Activated gamma-delta T cell (primary cell): ENCODE results near the gene TUT7.
"Not testable (repeated sequence)": the region's sequence is repeated elsewhere in the genome, so short reads cannot be mapped to it uniquely, and the experiment has no call there.

Experiments
- DNase-seq: peaks from one replicate; lab custom pipeline; 2025; lab: John Stamatoyannopoulos, UW

Gene TUT7

DNA sequence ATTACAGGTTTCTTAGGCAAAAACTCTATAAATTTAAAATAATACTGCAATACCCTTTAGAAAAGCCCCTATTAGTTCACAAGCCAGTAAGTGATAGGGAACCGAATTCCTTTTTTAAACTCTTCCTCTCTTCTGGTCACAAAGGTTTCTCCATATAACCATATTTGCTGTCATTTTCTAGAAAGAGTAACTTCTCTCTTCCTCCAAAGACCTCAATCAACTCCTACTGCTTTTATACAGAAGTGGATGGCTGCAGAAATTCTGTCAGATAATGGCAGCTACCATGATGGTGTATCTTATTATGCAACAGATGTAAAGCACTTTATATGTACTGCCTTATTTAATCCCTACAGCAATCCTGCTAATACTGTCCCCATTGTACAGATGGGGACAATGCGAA lies 6.2 kb downstream of the TUT7 start:
- no peak for DNase-seq

- DNase-seq: no peak
Observed at GRCh38 chr9:86344818-86345217, 9.4 kb downstream of the TUT7 start.

- no peak for DNase-seq
Observed at GRCh38 chr9:86342269-86342668, 11.9 kb downstream of the TUT7 start.

GRCh38 chr9:86341007-86341491 lies 13.2 kb downstream of the TUT7 start:
- DNase-seq: no peak

GRCh38 chr9:86340356-86341006 lies 13.7 kb downstream of the TUT7 start:
- DNase-seq: no peak

GRCh38 chr9:86337469-86338108 lies 16.6 kb downstream of the TUT7 start:
- no peak for DNase-seq

DNA sequence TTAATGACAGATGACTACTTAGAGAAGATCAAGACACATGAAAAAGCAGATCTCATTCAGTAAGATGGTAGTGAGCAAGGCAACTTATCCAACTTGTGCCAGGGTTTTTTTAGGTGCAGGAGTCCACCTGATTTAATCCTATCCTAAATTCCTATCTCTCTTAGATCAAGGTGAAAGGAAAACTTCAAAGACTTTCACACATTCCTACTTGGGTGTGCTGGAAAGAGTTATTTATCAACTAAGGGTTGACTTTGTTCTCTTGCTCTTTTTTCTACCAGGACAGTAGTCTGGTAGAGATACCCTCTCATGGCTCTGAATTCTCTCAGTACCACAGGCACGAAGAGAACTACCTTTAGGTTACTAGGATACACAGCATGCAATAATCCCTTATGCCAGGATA lies 18.2 kb downstream of the TUT7 start:
- DNase-seq: no peak

DNA sequence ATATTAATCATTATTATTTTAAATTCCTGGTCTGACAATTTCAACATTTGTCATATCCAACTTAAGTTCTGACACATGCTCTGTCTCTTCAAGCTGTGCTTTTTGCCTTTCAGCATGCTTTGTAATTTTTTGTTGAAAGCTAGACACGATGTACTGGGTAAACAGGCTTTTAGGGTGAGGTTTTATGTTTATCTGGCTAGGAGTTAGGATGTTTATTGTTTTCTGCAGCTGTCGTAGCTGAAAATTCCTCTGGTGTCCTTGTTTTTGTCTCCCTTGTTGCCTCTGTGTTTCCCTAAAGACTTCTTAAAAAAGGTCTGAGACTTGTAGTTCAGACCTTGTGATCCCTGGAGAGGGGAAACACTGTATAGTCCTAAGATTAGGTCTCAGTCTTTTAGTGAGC lies 20.6 kb downstream of the TUT7 start:
- DNase-seq: no peak

DNA sequence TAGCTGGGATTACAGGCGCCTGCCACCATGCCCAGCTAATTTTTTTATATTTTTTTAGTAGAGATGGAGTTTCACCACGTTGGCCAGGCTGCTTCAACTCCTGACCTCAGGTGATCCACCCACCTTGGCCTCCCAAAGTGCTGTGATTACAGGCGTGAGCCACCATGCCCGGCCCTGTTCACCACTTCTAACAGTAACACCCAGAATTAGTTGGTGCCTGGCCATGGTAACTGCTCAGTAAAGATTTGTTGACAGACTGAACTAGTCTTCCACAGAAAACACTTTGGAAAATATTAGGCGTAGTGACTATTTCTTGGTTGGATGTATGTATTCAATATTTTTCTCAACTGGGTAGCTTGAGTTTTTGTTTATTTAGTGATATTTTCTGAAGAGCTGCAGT lies 24.0 kb downstream of the TUT7 start:
- DNase-seq: no peak

GRCh38 chr9:86329649-86330048 lies 24.6 kb downstream of the TUT7 start:
- DNase-seq: no peak

DNA sequence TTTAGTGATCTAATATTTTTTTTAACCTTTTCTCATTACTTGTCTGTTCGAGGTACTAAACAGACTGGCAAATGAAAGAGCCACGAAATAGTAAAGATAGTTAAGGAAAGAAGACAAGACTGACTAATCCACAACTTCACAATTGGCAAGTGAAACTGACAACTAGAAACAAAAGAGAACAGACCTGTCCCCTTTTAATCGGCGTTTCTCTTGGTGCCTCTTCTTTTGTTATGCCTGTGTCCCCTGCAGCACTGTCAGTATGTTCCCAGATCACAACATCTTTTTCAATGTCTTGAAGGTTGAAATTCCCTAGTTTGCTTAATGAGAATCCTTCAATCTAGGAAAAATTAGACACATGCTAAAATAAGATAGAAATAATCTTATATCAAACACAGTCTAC lies 26.1 kb downstream of the TUT7 start:
- DNase-seq: no peak

DNA sequence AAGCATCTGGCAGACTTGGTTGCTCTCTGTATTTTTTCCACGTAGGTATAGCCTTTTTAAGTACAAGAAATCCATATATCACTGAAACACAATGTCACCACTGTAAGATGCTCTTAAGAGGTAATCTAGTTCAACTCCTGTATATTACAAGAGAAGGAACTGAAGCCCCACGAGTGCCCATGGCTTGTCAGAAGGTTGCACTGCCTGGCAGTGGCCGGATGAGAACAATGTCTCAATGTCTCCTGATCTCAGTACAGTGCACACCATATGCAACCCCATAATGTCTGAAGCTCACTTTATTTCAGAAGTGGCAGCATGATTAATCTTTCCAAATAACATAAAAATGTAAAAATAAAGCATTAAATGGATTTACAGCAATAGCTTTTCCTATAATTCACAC lies 27.7 kb downstream of the TUT7 start:
- DNase-seq: no peak

GRCh38 chr9:86324901-86325300 lies 29.3 kb downstream of the TUT7 start:
- DNase-seq: no peak

DNA sequence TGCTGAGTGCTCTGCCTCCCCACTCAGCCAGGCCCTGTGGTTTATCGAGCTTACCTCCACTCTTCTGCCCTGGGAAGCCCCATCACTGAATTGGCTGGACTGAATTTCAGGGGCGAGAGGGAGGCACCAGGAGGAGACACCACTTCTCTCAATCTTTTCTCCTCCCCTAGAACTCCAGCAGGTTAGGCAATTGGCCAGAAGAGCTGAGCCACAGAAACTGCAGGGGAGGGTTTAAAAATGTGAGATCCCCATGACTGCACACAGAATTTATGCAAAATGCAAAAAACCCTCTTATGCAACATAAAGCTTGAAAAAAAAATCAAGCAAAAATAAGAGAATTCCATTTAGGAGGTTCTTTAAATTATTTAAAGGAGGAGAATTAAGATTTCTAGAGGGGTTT lies 29.9 kb downstream of the TUT7 start:
- DNase-seq: no peak

GRCh38 chr9:86322973-86323644 lies 31.1 kb downstream of the TUT7 start:
- DNase-seq: no peak

GRCh38 chr9:86321373-86321772 lies 32.8 kb downstream of the TUT7 start:
- DNase-seq: no peak

DNA sequence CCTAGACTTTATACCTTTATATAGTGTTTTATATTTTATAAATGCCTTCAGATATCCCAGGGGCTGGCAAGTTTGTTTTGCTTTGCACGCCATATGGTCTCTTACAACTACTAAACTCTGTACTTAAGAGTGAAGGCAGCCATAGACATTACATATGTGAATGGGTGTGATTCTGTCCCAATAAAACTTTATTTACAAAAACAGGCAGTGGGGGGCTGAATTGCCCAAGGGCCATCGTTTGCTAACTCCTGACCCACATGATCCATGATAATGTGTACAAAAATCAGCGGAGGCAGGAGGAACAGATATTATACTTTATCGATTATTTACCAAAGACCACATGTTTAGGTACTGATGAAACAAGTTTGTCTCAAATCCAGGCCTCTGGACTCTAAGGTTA lies 36.0 kb downstream of the TUT7 start:
- DNase-seq: no peak

DNA sequence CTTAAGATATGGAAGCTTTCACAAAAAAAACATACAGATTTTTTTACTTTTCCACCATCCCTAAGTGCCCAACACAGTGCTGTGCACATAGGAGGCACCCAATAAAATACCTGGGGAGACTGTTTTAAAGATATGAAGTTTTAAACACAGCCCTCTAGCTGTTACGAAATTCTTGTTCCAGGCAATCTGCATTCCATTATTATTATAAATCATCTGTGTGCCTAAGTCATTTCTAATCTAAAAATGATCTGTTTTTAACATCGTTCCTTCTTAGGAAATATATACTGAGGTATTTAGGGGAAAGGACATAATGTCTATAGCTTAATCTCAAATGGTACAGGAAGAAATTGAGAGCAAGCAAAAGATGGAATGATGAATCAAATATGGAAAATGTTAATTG lies 39.1 kb downstream of the TUT7 start:
- no peak for DNase-seq

GRCh38 chr9:86312959-86313358 lies 41.3 kb downstream of the TUT7 start:
- not testable (repeated sequence) for DNase-seq

GRCh38 chr9:86308687-86309086 lies 45.5 kb downstream of the TUT7 start:
- DNase-seq: no peak

DNA sequence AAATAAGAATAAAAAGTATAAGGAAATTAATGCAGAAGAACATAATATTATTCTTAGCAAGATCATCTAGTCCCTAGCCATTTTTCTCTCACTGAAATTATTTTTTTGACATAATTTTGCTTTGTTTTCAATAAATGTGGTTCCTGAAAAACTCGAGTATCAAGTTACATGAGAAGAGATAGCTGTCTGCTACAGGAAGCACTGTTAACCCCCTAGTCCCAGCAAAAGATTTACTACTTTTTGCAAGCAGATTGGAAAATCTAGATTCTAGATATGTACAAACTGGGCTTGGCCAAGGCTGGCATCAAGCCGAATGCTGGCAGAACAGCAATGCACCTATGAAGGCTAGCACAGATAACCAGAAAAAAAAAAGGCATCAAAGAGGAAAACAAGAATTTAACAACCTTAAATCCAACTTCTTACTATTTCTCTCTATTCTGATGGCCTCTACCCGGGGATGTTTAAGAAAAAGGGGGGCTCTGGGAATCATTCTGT lies 49.9 kb downstream of the TUT7 start:
- DNase-seq: no peak

GRCh38 chr9:86303316-86303975 lies 50.8 kb downstream of the TUT7 start:
- no peak for DNase-seq

DNA sequence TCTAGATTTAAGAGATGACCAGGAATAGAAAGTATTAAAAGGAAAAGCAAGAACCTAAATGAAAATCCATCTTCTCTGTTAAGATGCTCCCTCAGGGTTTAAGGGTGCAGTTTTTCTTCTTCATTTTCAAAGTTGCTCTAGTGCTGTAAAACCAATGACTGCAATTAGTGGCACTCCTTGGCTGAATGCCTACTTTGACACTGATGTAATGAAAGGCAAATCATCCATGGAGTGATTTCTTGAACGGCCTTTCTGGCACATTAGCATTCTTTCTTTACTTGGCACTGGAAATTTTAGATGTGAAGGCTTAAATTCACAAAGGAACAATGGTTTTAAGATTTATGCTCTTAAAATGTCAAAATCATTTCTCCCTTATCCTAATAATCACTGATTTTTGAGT lies 52.5 kb downstream of the TUT7 start:
- DNase-seq: no peak
